HG02642 (cell line): Measurements from ENCODE around the gene TTC21A.

ENCODE experiments used
- ATAC-seq: cut with Tn5 transposase; IDR thresholded peaks from one replicate; pipeline ENCODE4 v1.9.1; 2021; ENCODE audit warnings: mild to moderate bottlenecking; ENCODE audit not compliant: unreplicated experiment, poor library complexity

TTC21A gene

GRCh38 chr3:39112535-39112934, 5.1 kb downstream of the TTC21A start:
- no peak for ATAC-seq

- ATAC-seq = no peak
Observed at GRCh38 chr3:39113291-39113690, 5.8 kb downstream of the TTC21A start.

- ATAC-seq = no peak
Observed at GRCh38 chr3:39114456-39114855, 7.0 kb downstream of the TTC21A start.

GRCh38 chr3:39115870-39116269, 8.4 kb downstream of the TTC21A start:
- no peak for ATAC-seq

GRCh38 chr3:39118079-39118478, 10.6 kb downstream of the TTC21A start:
- ATAC-seq = no peak

- ATAC-seq = no peak
Observed at GRCh38 chr3:39118931-39119660, 11.6 kb downstream of the TTC21A start.

- no peak for ATAC-seq
Observed at GRCh38 chr3:39121621-39122020, 14.1 kb downstream of the TTC21A start.

GRCh38 chr3:39122813-39123212, 15.3 kb downstream of the TTC21A start:
- peak; percentile 71 for ATAC-seq

- no peak for ATAC-seq
Observed at GRCh38 chr3:39124876-39125840, 17.7 kb downstream of the TTC21A start.

- no peak for ATAC-seq
Observed at GRCh38 chr3:39125841-39126500, 18.5 kb downstream of the TTC21A start.

GRCh38 chr3:39126532-39127071, 19.1 kb downstream of the TTC21A start:
- ATAC-seq = no peak

GRCh38 chr3:39127269-39127907, 19.9 kb downstream of the TTC21A start:
- ATAC-seq = no peak

- no peak for ATAC-seq
Observed at GRCh38 chr3:39127908-39128304, 20.4 kb downstream of the TTC21A start.

- no peak for ATAC-seq
Observed at GRCh38 chr3:39128951-39129350, 21.5 kb downstream of the TTC21A start.

GRCh38 chr3:39130026-39130425, 22.5 kb downstream of the TTC21A start:
- ATAC-seq = no peak

- ATAC-seq = no peak
Observed at GRCh38 chr3:39130693-39131265, 23.3 kb downstream of the TTC21A start.

GRCh38 chr3:39132096-39133092, 24.9 kb downstream of the TTC21A start:
- ATAC-seq = no peak

- no peak for ATAC-seq
Observed at GRCh38 chr3:39133093-39133490, 25.6 kb downstream of the TTC21A start.

GRCh38 chr3:39133822-39134221, 26.3 kb downstream of the TTC21A start:
- no peak for ATAC-seq
